ENCODE measurements around the gene ST8SIA5.

ST8SIA5 gene

GRCh38 chr18:46705521-46705920, 51.3 kb downstream of the ST8SIA5 start:
- Histone ChIP-seq H3K27me3 (replicated peaks) (no peaks in the 10 kb centered on the region), H3K27ac (no peak overlapping the region), H3K36me3 (replicated peaks) (no peaks in the 10 kb centered on the region), H3K4me3 (ENCODE audit: low read depth, low read length) (no peak overlapping the region)
- TF ChIP-seq CTCF (IDR thresholded peaks at IDR 0.05; ENCODE audit: low read depth, low read length, missing control alignments) = no peak
- DNase-seq = no peak
- in situ Hi-C loops (cut with HindIII; ENCODE audit: low pct_ligation_motif_present, low sequenced_read_pairs) = no loop called here

- no peak overlapping the region for H3K27ac ChIP-seq
- H3K27me3 ChIP-seq (replicated peaks) = no peaks in the 10 kb centered on the region
- TF ChIP-seq CTCF (IDR thresholded peaks at IDR 0.05; ENCODE audit: low read depth, low read length, missing control alignments) = no peak
- no peaks in the 10 kb centered on the region for H3K36me3 ChIP-seq (replicated peaks)
- no peak overlapping the region for H3K4me3 ChIP-seq (ENCODE audit: low read depth, low read length)
- in situ Hi-C loops (cut with HindIII; ENCODE audit: low pct_ligation_motif_present, low sequenced_read_pairs) = no loop called here
- DNase-seq = no peak
Measured at GRCh38 chr18:46704816-46705215, 52.0 kb downstream of the ST8SIA5 start.

- in situ Hi-C loops (cut with HindIII; ENCODE audit: low pct_ligation_motif_present, low sequenced_read_pairs) = no loop called here
- Histone ChIP-seq H3K27ac (no peak overlapping the region), H3K4me3 (ENCODE audit: low read depth, low read length) (no peak overlapping the region), H3K36me3 (replicated peaks) (no peaks in the 10 kb centered on the region), H3K27me3 (replicated peaks) (no peaks in the 10 kb centered on the region)
- TF ChIP-seq CTCF (IDR thresholded peaks at IDR 0.05; ENCODE audit: low read depth, low read length, missing control alignments) = no peak
- no peak for DNase-seq
Measured at GRCh38 chr18:46704189-46704588, 52.7 kb downstream of the ST8SIA5 start.

GRCh38 chr18:46702471-46702870, 54.4 kb downstream of the ST8SIA5 start:
- no peak overlapping the region for H3K27ac ChIP-seq
- TF ChIP-seq CTCF (IDR thresholded peaks at IDR 0.05; ENCODE audit: low read depth, low read length, missing control alignments) = no peak
- no peaks in the 10 kb centered on the region for H3K36me3 ChIP-seq (replicated peaks)
- DNase-seq = no peak
- H3K27me3 ChIP-seq (replicated peaks) = no peaks in the 10 kb centered on the region
- H3K4me3 ChIP-seq (ENCODE audit: low read depth, low read length) = no peak overlapping the region
- in situ Hi-C loops (cut with HindIII; ENCODE audit: low pct_ligation_motif_present, low sequenced_read_pairs) = no loop called here

GRCh38 chr18:46700066-46700824, 56.6 kb downstream of the ST8SIA5 start:
- in situ Hi-C loops (cut with HindIII; ENCODE audit: low pct_ligation_motif_present, low sequenced_read_pairs) = no loop called here
- no peak overlapping the region for H3K4me3 ChIP-seq (ENCODE audit: low read depth, low read length)
- DNase-seq = no peak
- no peaks in the 10 kb centered on the region for H3K36me3 ChIP-seq (replicated peaks)
- no peaks in the 10 kb centered on the region for H3K27me3 ChIP-seq (replicated peaks)
- no peak for TF ChIP-seq CTCF (IDR thresholded peaks at IDR 0.05; ENCODE audit: low read depth, low read length, missing control alignments)
- H3K27ac ChIP-seq = no peak overlapping the region

- H3K27ac ChIP-seq = no peak overlapping the region
- no peaks in the 10 kb centered on the region for H3K27me3 ChIP-seq (replicated peaks)
- H3K36me3 ChIP-seq (replicated peaks) = no peaks in the 10 kb centered on the region
- no peak overlapping the region for H3K4me3 ChIP-seq (ENCODE audit: low read depth, low read length)
- in situ Hi-C loops (cut with HindIII; ENCODE audit: low pct_ligation_motif_present, low sequenced_read_pairs) = no loop called here
- DNase-seq = no peak
- no peak for TF ChIP-seq CTCF (IDR thresholded peaks at IDR 0.05; ENCODE audit: low read depth, low read length, missing control alignments)
Measured at GRCh38 chr18:46696702-46697101, 60.2 kb downstream of the ST8SIA5 start.
